HG02870 (cell line): ENCODE results near the gene LSM10.

Experiments
- ATAC-seq: cut with Tn5 transposase; IDR thresholded peaks from one replicate; pipeline ENCODE4 v1.9.1; 2021; ENCODE audit warnings: mild to moderate bottlenecking, moderate library complexity; ENCODE audit not compliant: unreplicated experiment

LSM10 gene

GRCh38 chr1:36397378-36398230 lies at the start of gene LSM10:
TSS of gene LSM10 (minus strand) at chr1:36397908. CDS start at chr1:36394129, 3,779 bp downstream.
- ATAC-seq: peak; percentile 84

GRCh38 chr1:36447450-36447849 lies 49.7 kb upstream of the LSM10 start:
- no peak for ATAC-seq

GRCh38 chr1:36446746-36447145 lies 49.0 kb upstream of the LSM10 start:
- ATAC-seq: no peak

- ATAC-seq: no peak
Measured at GRCh38 chr1:36446271-36446670, 48.6 kb upstream of the LSM10 start.

- ATAC-seq: no peak
Measured at GRCh38 chr1:36443297-36443696, 45.6 kb upstream of the LSM10 start.

GRCh38 chr1:36442337-36442736 lies 44.6 kb upstream of the LSM10 start:
- ATAC-seq: no peak

GRCh38 chr1:36440646-36441045 lies 42.9 kb upstream of the LSM10 start:
- no peak for ATAC-seq

- no peak for ATAC-seq
Measured at GRCh38 chr1:36440044-36440443, 42.3 kb upstream of the LSM10 start.

- no peak for ATAC-seq
Measured at GRCh38 chr1:36438715-36439114, 41.0 kb upstream of the LSM10 start.

GRCh38 chr1:36436821-36437220 lies 39.1 kb upstream of the LSM10 start:
- no peak for ATAC-seq

- no peak for ATAC-seq
Measured at GRCh38 chr1:36433102-36433501, 35.4 kb upstream of the LSM10 start.

- no peak for ATAC-seq
Measured at GRCh38 chr1:36432616-36433015, 34.9 kb upstream of the LSM10 start.

GRCh38 chr1:36425791-36426190 lies 28.1 kb upstream of the LSM10 start:
- no peak for ATAC-seq

GRCh38 chr1:36421649-36422048 lies 23.9 kb upstream of the LSM10 start:
- ATAC-seq: no peak

- ATAC-seq: peak; percentile 61
Measured at GRCh38 chr1:36420836-36421317, 23.2 kb upstream of the LSM10 start.

- no peak for ATAC-seq
Measured at GRCh38 chr1:36420409-36420808, 22.7 kb upstream of the LSM10 start.

GRCh38 chr1:36419569-36419968 lies 21.9 kb upstream of the LSM10 start:
- ATAC-seq: no peak

GRCh38 chr1:36419140-36419539 lies 21.4 kb upstream of the LSM10 start:
- ATAC-seq: no peak

- ATAC-seq: no peak
Measured at GRCh38 chr1:36417931-36418330, 20.2 kb upstream of the LSM10 start.

GRCh38 chr1:36415661-36416326 lies 18.1 kb upstream of the LSM10 start:
- ATAC-seq: no peak

GRCh38 chr1:36414384-36414783 lies 16.7 kb upstream of the LSM10 start:
- no peak for ATAC-seq
